IPS DF 6.9 (cell line): ENCODE data around the gene PRKCI.
"Not testable (repeated sequence)": the region's sequence is repeated elsewhere in the genome, so short reads cannot be mapped to it uniquely, and the experiment has no call there.

Experiments
- DNase-seq: peaks from one replicate; pipeline ENCODE4 v3.0.0-alpha.2; 2013; ENCODE audit warnings: low read depth, low spot score
- H3K27ac ChIP-seq: one replicate; pipeline ENCODE4 v1.5.1; 2013; ENCODE audit warnings: low read length, control low read depth
- H3K27me3 ChIP-seq: 2 replicates; pipeline ENCODE4 v1.6.1; 2013; ENCODE audit warnings: mild to moderate bottlenecking, low read length; ENCODE audit not compliant: control insufficient read depth, insufficient read depth
- H3K36me3 ChIP-seq: 2 replicates; pipeline ENCODE4 v1.6.1; 2013; ENCODE audit warnings: low read length; ENCODE audit not compliant: control insufficient read depth, insufficient read depth
- H3K4me1 ChIP-seq: 2 replicates; pipeline ENCODE4 v1.6.1; 2013; ENCODE audit warnings: low read length; ENCODE audit not compliant: control insufficient read depth, insufficient read depth
- H3K4me3 ChIP-seq: 2 replicates; pipeline ENCODE4 v1.5.1; 2013; ENCODE audit warnings: mild to moderate bottlenecking, low read length
- H3K9me3 ChIP-seq: 2 replicates; pipeline ENCODE4 v1.6.1; 2013; ENCODE audit warnings: low read length, inconsistent platforms; ENCODE audit not compliant: control insufficient read depth, insufficient read depth
- WGBS: extraction: QIAGEN DNeasy Blood & Tissue Kit; methylation state at CpG from one replicate; pipeline ENCODE4 v1.1.7; 2013; ENCODE audit warnings: mixed read lengths, missing lambda C conversion rate; ENCODE audit not compliant: insufficient read length, insufficient coverage; 5-methylcytosine and 5-hydroxymethylcytosine counted together

The PRKCI gene

GRCh38 chr3:170221924-170222646 is at the start of gene PRKCI:
Gene PRKCI (plus strand): TSS chr3:170222424. CDS start chr3:170222670, 246 bp downstream.
- H3K27ac ChIP-seq: no peak within 1 kb of the TSS
- WGBS: no CpG with 5 or more reads among the region's 60 CpGs
- H3K36me3 ChIP-seq: no peaks in the 10 kb centered on the region
- DNase-seq: peak; percentile 92
- no peaks in the 10 kb centered on the region for H3K9me3 ChIP-seq
- H3K4me1 ChIP-seq: no peaks in the 10 kb centered on the region
- H3K27me3 ChIP-seq: no peaks in the 10 kb centered on the region
- peak within 1 kb of the TSS; percentile 56 for H3K4me3 ChIP-seq

GRCh38 chr3:170178651-170179050 is 43.6 kb upstream of the PRKCI start:
- H3K4me1 ChIP-seq: no peaks in the 10 kb centered on the region
- peaks cover 2% of the 10 kb centered on the region; the same call in 1 of the 2 replicates for H3K36me3 ChIP-seq
- H3K4me3 ChIP-seq: no peak overlapping the region
- no peak for DNase-seq
- no CpG with 5 or more reads among the region's 3 CpGs for WGBS
- no peaks in the 10 kb centered on the region for H3K27me3 ChIP-seq
- H3K9me3 ChIP-seq: no peaks in the 10 kb centered on the region; the same call in 1 of the 2 replicates
- no peak overlapping the region for H3K27ac ChIP-seq

- no CpG with 5 or more reads among the region's 1 CpG for WGBS
- no peak for DNase-seq
- Histone ChIP-seq H3K27ac (no peak overlapping the region), H3K27me3 (no peaks in the 10 kb centered on the region), H3K4me1 (no peaks in the 10 kb centered on the region), H3K36me3 (peaks cover 2% of the 10 kb centered on the region; the same call in 1 of the 2 replicates), H3K9me3 (no peaks in the 10 kb centered on the region; the same call in 1 of the 2 replicates), H3K4me3 (no peak overlapping the region)
Observed at GRCh38 chr3:170179432-170179831, 42.8 kb upstream of the PRKCI start.

- Histone ChIP-seq H3K4me3 (peak overlapping the region; percentile 73; the same call in 1 of the 2 replicates), H3K36me3 (peaks cover 2% of the 10 kb centered on the region; the same call in 1 of the 2 replicates), H3K27ac (no peak overlapping the region), H3K27me3 (no peaks in the 10 kb centered on the region), H3K4me1 (no peaks in the 10 kb centered on the region), H3K9me3 (no peaks in the 10 kb centered on the region; the same call in 1 of the 2 replicates)
- no peak for DNase-seq
- WGBS: no CpG with 5 or more reads among the region's 16 CpGs
Observed at GRCh38 chr3:170180079-170180907, 41.9 kb upstream of the PRKCI start.

- Histone ChIP-seq H3K27ac (no peak within 1 kb of the TSS), H3K4me3 (peak within 1 kb of the TSS; percentile 73), H3K9me3 (no peaks in the 10 kb centered on the region; the same call in 1 of the 2 replicates), H3K36me3 (peaks cover 2% of the 10 kb centered on the region; the same call in 1 of the 2 replicates), H3K4me1 (no peaks in the 10 kb centered on the region), H3K27me3 (no peaks in the 10 kb centered on the region)
- WGBS: no CpG with 5 or more reads among the region's 71 CpGs
- DNase-seq: peak; percentile 83
Observed at GRCh38 chr3:170180908-170181885, 41.0 kb upstream of the PRKCI start, which contains the start of gene PHC3. Gene PHC3 (minus strand): TSS chr3:170181733. CDS start chr3:170181715, 18 bp downstream.

GRCh38 chr3:170189398-170190256 is 32.6 kb upstream of the PRKCI start:
- Histone ChIP-seq H3K27me3 (no peaks in the 10 kb centered on the region), H3K36me3 (no peaks in the 10 kb centered on the region), H3K4me1 (no peaks in the 10 kb centered on the region), H3K4me3 (no peak overlapping the region), H3K9me3 (no peaks in the 10 kb centered on the region), H3K27ac (no peak overlapping the region)
- DNase-seq: no peak
- WGBS: no CpG with 5 or more reads among the region's 4 CpGs

- H3K4me3 ChIP-seq, H3K27ac ChIP-seq, DNase-seq, H3K36me3 ChIP-seq, H3K9me3 ChIP-seq, H3K4me1 ChIP-seq, H3K27me3 ChIP-seq: not testable (repeated sequence)
- WGBS: no CpG with 5 or more reads among the region's 3 CpGs
Observed at GRCh38 chr3:170195759-170196158, 26.5 kb upstream of the PRKCI start.

GRCh38 chr3:170196833-170197232 is 25.4 kb upstream of the PRKCI start:
- Histone ChIP-seq H3K4me3 (no peak overlapping the region), H3K4me1 (no peaks in the 10 kb centered on the region), H3K27me3 (no peaks in the 10 kb centered on the region), H3K27ac (no peak overlapping the region), H3K9me3 (no peaks in the 10 kb centered on the region), H3K36me3 (no peaks in the 10 kb centered on the region)
- DNase-seq: no peak
- no CpG with 5 or more reads among the region's 3 CpGs for WGBS

- H3K36me3 ChIP-seq: no peaks in the 10 kb centered on the region
- no peaks in the 10 kb centered on the region; the same call in 1 of the 2 replicates for H3K4me1 ChIP-seq
- H3K27me3 ChIP-seq: no peaks in the 10 kb centered on the region
- DNase-seq: no peak
- no peak overlapping the region for H3K27ac ChIP-seq
- no peak overlapping the region for H3K4me3 ChIP-seq
- H3K9me3 ChIP-seq: no peaks in the 10 kb centered on the region
Observed at GRCh38 chr3:170200987-170201386, 21.2 kb upstream of the PRKCI start.
